Tibial nerve (tissue), 4 donors: Measurements from ENCODE around the gene EFNA5. TPM values are rescaled to one million over a fixed set of nuclear protein-coding genes. Genes with fewer than 3 reads are reported as not detected.

Experiments used
- DNase-seq, 2 donors: peaks; one replicate each; pipeline ENCODE4 v3.0.0-alpha.2; 2019; ENCODE audit warnings: low spot score in 2 of 2
- H3K27ac ChIP-seq, 4 donors: fragments of 200-600 bp; sonication (generic) in 3 of 4; one replicate each; pipeline ENCODE4 v1.5.1; 2017 to 2019; ENCODE audit warnings: mild to moderate bottlenecking in 1 of 4
- H3K27me3 ChIP-seq, 2 donors: fragments of 200-600 bp; sonication (generic) in 1 of 2; one replicate each; pipeline versions ENCODE4 v1.5.1 to v1.6.0; 2017 to 2019
- H3K36me3 ChIP-seq, 3 donors: fragments of 200-600 bp; sonication (generic); one replicate each; pipeline ENCODE4 v1.5.1; 2018 to 2019
- H3K4me1 ChIP-seq, 4 donors: fragments of 200-600 bp; sonication (generic) in 3 of 4; one replicate each; pipeline ENCODE4 v1.5.1; 2017 to 2019
- H3K4me3 ChIP-seq, 4 donors: fragments of 200-600 bp; sonication (generic) in 3 of 4; one replicate each; pipeline ENCODE4 v1.5.1; 2017 to 2019; ENCODE audit warnings: mild to moderate bottlenecking in 1 of 4, moderate library complexity in 1 of 4
- H3K9me3 ChIP-seq, 4 donors: fragments of 200-600 bp; sonication (generic) in 3 of 4; one replicate each; pipeline ENCODE4 v1.5.1; 2017 to 2019
- CTCF ChIP-seq, 5 experiments: fragments of 200-600 bp in 3 of 5; fragments of 450-650 bp in 2 of 5; sonication (generic) in 3 of 5; IDR thresholded peaks; one replicate each; pipeline ENCODE4 v1.5.1; 2016 to 2019; ENCODE audit warnings: antibody characterized with exemption in 5 of 5, mild to moderate bottlenecking in 3 of 5, moderate library complexity in 2 of 5
- EP300 ChIP-seq, 2 donors: sonication (generic); formaldehyde crosslinking; IDR thresholded peaks; one replicate each; pipeline ENCODE4 v1.6.1; 2017; ENCODE audit warnings: antibody characterized with exemption in 2 of 2, mild to moderate bottlenecking in 1 of 2
- POLR2A ChIP-seq, 2 donors: fragments of 450-650 bp; IDR thresholded peaks; one replicate each; pipeline ENCODE4 v1.6.1; 2017; ENCODE audit warnings: antibody characterized with exemption in 2 of 2, mild to moderate bottlenecking in 2 of 2, moderate library complexity in 2 of 2
- WGBS, 2 donors: methylation state at CpG; one replicate each; pipeline ENCODE4 v1.1.5; 2018; 5-methylcytosine and 5-hydroxymethylcytosine counted together
- total RNA-seq, 4 donors: library from RNA; depleted of rRNA; stranded (reverse); fragments of >200 nt; gene quantifications; one replicate each; pipeline ENCODE4 v1.1.0, GENCODE V29; 2016

The EFNA5 gene
- total RNA-seq, 4 donors from 2014 or later, result 6.3 to 10.2 (median 6.9) TPM

- H3K4me1 ChIP-seq, result peaks cover 0 to 10% (median 4%) of the 10 kb centered on the region in 4 donors
- H3K4me3 ChIP-seq, result no peak overlapping the region
- no peak overlapping the region for H3K27ac ChIP-seq
- no peaks in the 10 kb centered on the region for H3K27me3 ChIP-seq
- TF ChIP-seq EP300 (IDR thresholded peaks at IDR 0.05) (no peak), POLR2A (IDR thresholded peaks at IDR 0.05) (no peak), CTCF (IDR thresholded peaks at IDR 0.05) (no peak)
- no peaks in the 10 kb centered on the region for H3K9me3 ChIP-seq
- 91 to 96% methylated on average over 1 of the region's 1 CpG for whole genome bisulfite sequencing, 2 donors
- DNase-seq, result no peak
- H3K36me3 ChIP-seq, result no peaks in the 10 kb centered on the region
Measured at GRCh38 chr5:107383414-107383813, 287.3 kb downstream of the EFNA5 start.

GRCh38 chr5:107381189-107381856, 289.4 kb downstream of the EFNA5 start:
- Histone ChIP-seq H3K4me3 (no peak overlapping the region), H3K27ac (no peak overlapping the region), H3K9me3 (no peaks in the 10 kb centered on the region), H3K36me3 (no peaks in the 10 kb centered on the region), H3K27me3 (no peaks in the 10 kb centered on the region), H3K4me1 (no peaks in the 10 kb centered on the region)
- no peak for DNase-seq
- WGBS, 2 donors, result 72 to 88% methylated on average over 13 of the region's 13 CpGs
- TF ChIP-seq EP300 (IDR thresholded peaks at IDR 0.05), result no peak
- no peak for TF ChIP-seq POLR2A (IDR thresholded peaks at IDR 0.05)

GRCh38 chr5:107380654-107381053, 290.1 kb downstream of the EFNA5 start:
- Histone ChIP-seq H3K27me3 (no peaks in the 10 kb centered on the region), H3K27ac (no peak overlapping the region), H3K36me3 (no peaks in the 10 kb centered on the region), H3K4me1 (no peaks in the 10 kb centered on the region), H3K4me3 (no peak overlapping the region), H3K9me3 (no peaks in the 10 kb centered on the region)
- TF ChIP-seq CTCF (IDR thresholded peaks at IDR 0.05) (no peak), EP300 (IDR thresholded peaks at IDR 0.05) (no peak), POLR2A (IDR thresholded peaks at IDR 0.05) (no peak)
- no peak for DNase-seq
- 92 to 96% methylated on average over 10 of the region's 10 CpGs for WGBS, 2 donors

GRCh38 chr5:107378218-107378899, 292.4 kb downstream of the EFNA5 start:
- 84 to 90% methylated on average over 2 of the region's 2 CpGs for WGBS, 2 donors
- no peaks in the 10 kb centered on the region for H3K4me1 ChIP-seq
- DNase-seq, result no peak
- no peaks in the 10 kb centered on the region for H3K27me3 ChIP-seq
- no peaks in the 10 kb centered on the region for H3K9me3 ChIP-seq
- H3K4me3 ChIP-seq, result no peak overlapping the region
- H3K27ac ChIP-seq, result no peak overlapping the region
- no peaks in the 10 kb centered on the region for H3K36me3 ChIP-seq
- TF ChIP-seq EP300 (IDR thresholded peaks at IDR 0.05), result no peak
- no peak for TF ChIP-seq POLR2A (IDR thresholded peaks at IDR 0.05)
- no peak for TF ChIP-seq CTCF (IDR thresholded peaks at IDR 0.05)

GRCh38 chr5:107377277-107377609, 293.5 kb downstream of the EFNA5 start:
- H3K4me3 ChIP-seq, result no peak overlapping the region
- no peaks in the 10 kb centered on the region for H3K9me3 ChIP-seq
- WGBS, 2 donors, result 75 to 77% methylated on average over 5 of the region's 5 CpGs
- DNase-seq, result no peak
- TF ChIP-seq POLR2A (IDR thresholded peaks at IDR 0.05), result no peak
- TF ChIP-seq EP300 (IDR thresholded peaks at IDR 0.05), result no peak
- no peak for TF ChIP-seq CTCF (IDR thresholded peaks at IDR 0.05)
- no peaks in the 10 kb centered on the region for H3K27me3 ChIP-seq
- no peaks in the 10 kb centered on the region for H3K4me1 ChIP-seq
- H3K36me3 ChIP-seq, result no peaks in the 10 kb centered on the region
- no peak overlapping the region for H3K27ac ChIP-seq
